Astrocyte (in vitro differentiated cells and primary cell): ENCODE measurements around the gene C5. TPM values are rescaled to one million over a fixed set of nuclear protein-coding genes. Genes with fewer than 3 reads are reported as not detected.
"Not testable (repeated sequence)": the region's sequence is repeated elsewhere in the genome, so short reads cannot be mapped to it uniquely, and the experiment has no call there.

Experiments used
- DNase-seq: peaks from one replicate; pipeline ENCODE4 v3.0.0-alpha.2; 2010; ENCODE audit warnings: low read depth
- FAIRE-seq: peaks from 2 replicates; lab custom pipeline; 2011; peaks lifted over from hg19 to GRCh38; lab: Jason Lieb, UNC
- H2AFZ ChIP-seq: 2 replicates; pipeline ENCODE4 v1.6.0; 2012; ENCODE audit warnings: low read depth, low read length, inconsistent platforms
- H3K27ac ChIP-seq: 2 replicates; pipeline ENCODE4 v1.5.1; 2011; ENCODE audit warnings: low read depth, low read length, inconsistent platforms
- H3K27me3 ChIP-seq: 2 replicates; pipeline ENCODE4 v1.6.0; 2011; ENCODE audit warnings: low read length, inconsistent platforms; ENCODE audit not compliant: insufficient read depth
- H3K36me3 ChIP-seq: 2 replicates; pipeline ENCODE4 v1.5.1; 2011; ENCODE audit warnings: low read length, inconsistent platforms; ENCODE audit not compliant: insufficient read depth
- H3K4me1 ChIP-seq: 2 replicates; pipeline ENCODE4 v1.5.1; 2011; ENCODE audit warnings: low read length, inconsistent platforms; ENCODE audit not compliant: insufficient read depth
- H3K4me2 ChIP-seq: 2 replicates; pipeline ENCODE4 v1.6.0; 2012; ENCODE audit warnings: low read length, inconsistent platforms
- H3K4me3 ChIP-seq: 2 replicates; pipeline ENCODE4 v1.5.1; 2011; ENCODE audit warnings: low read depth, mild to moderate bottlenecking, low read length, inconsistent platforms; ENCODE audit not compliant: insufficient read depth
- H3K79me2 ChIP-seq: 2 replicates; pipeline ENCODE4 v1.6.0; 2012; ENCODE audit warnings: mild to moderate bottlenecking, low read length, inconsistent platforms; ENCODE audit not compliant: insufficient read depth
- H3K9ac ChIP-seq: 2 replicates; pipeline ENCODE4 v1.6.0; 2012; ENCODE audit warnings: mild to moderate bottlenecking, low read length, inconsistent platforms
- H3K9me3 ChIP-seq: 2 replicates; pipeline ENCODE4 v1.5.1; 2012; ENCODE audit warnings: low read depth, mild to moderate bottlenecking, low read length, inconsistent platforms; ENCODE audit not compliant: insufficient read depth
- H4K20me1 ChIP-seq: 2 replicates; pipeline ENCODE4 v1.6.0; 2012; ENCODE audit warnings: low read length, inconsistent platforms; ENCODE audit not compliant: insufficient read depth
- H3K27ac Mint-ChIP-seq: one replicate; pipeline ENCODE4 v1.8.0; 2021; ENCODE audit warnings: mild to moderate bottlenecking, mixed read lengths; ENCODE audit not compliant: unreplicated experiment
- H3K27me3 Mint-ChIP-seq: one replicate; pipeline ENCODE4 v1.8.0; 2021; ENCODE audit warnings: low read depth, mixed read lengths; ENCODE audit not compliant: unreplicated experiment
- H3K36me3 Mint-ChIP-seq: one replicate; pipeline ENCODE4 v1.8.0; 2021; ENCODE audit warnings: low read depth, mixed read lengths; ENCODE audit not compliant: unreplicated experiment
- H3K4me1 Mint-ChIP-seq: one replicate; pipeline ENCODE4 v1.8.0; 2021; ENCODE audit warnings: low read depth, mixed read lengths; ENCODE audit not compliant: unreplicated experiment
- H3K4me3 Mint-ChIP-seq: one replicate; pipeline ENCODE4 v1.8.0; 2021; ENCODE audit warnings: mild to moderate bottlenecking, moderate library complexity, mixed read lengths; ENCODE audit not compliant: unreplicated experiment
- H3K9me3 Mint-ChIP-seq: one replicate; pipeline ENCODE4 v1.8.0; 2021; ENCODE audit warnings: mild to moderate bottlenecking, mixed read lengths; ENCODE audit not compliant: unreplicated experiment
- EZH2 ChIP-seq: IDR thresholded peaks from 2 replicates; pipeline ENCODE4 v1.6.1; 2012; ENCODE audit warnings: mild to moderate bottlenecking, low read length, inconsistent platforms; ENCODE audit not compliant: insufficient read depth
- total RNA-seq: library from RNA; stranded (reverse); gene quantifications from 2 replicates; pipeline ENCODE4 v1.2.1, GENCODE V29; 2021
- TF ChIP-seq, protein P1 (sequence below): IDR thresholded peaks from 2 replicates; pipeline ENCODE4 v1.5.1; 2011; ENCODE audit warnings: low read depth, mild to moderate bottlenecking, inconsistent platforms, low read length, moderate library complexity; ENCODE audit not compliant: insufficient read depth

Gene C5
- total RNA-seq, 1 donor from 2014 or later: 1.1 TPM

DNA sequence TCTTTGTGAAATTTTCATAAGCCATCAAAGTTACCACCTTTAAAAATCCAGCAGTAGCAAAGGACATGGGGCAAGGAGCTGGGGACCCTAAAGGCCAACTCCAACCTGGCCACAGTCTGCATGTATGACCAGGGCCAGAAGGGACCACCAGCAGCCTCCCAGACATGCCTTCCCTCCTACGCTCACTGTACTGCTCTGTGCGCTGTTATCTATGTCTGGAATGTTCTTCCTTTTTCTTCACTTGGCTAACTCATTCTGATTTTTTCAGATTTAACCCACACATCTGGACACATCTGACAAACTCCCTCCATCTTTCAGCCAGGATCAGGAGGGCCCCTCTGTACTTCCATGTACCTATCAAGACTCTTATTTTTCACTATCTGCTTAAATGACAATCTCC lies 75.9 kb downstream of the C5 start:
- Mint-ChIP-seq H3K4me3 (no peak overlapping the region), H3K36me3 (no peaks in the 10 kb centered on the region), H3K27ac (peak overlapping the region; percentile 2), H3K9me3 (no peaks in the 10 kb centered on the region), H3K27me3 (peaks cover 7% of the 10 kb centered on the region), H3K4me1 (peaks cover 9% of the 10 kb centered on the region)
- no peaks in the 10 kb centered on the region for H3K36me3 ChIP-seq
- no peaks in the 10 kb centered on the region for H3K27me3 ChIP-seq
- H3K9ac ChIP-seq: no peak overlapping the region
- H3K4me2 ChIP-seq: no peak overlapping the region
- DNase-seq (no peak), FAIRE-seq (no peak)
- no peaks in the 10 kb centered on the region for H3K9me3 ChIP-seq
- TF ChIP-seq EZH2: no peak
- TF ChIP-seq, protein P1, sequence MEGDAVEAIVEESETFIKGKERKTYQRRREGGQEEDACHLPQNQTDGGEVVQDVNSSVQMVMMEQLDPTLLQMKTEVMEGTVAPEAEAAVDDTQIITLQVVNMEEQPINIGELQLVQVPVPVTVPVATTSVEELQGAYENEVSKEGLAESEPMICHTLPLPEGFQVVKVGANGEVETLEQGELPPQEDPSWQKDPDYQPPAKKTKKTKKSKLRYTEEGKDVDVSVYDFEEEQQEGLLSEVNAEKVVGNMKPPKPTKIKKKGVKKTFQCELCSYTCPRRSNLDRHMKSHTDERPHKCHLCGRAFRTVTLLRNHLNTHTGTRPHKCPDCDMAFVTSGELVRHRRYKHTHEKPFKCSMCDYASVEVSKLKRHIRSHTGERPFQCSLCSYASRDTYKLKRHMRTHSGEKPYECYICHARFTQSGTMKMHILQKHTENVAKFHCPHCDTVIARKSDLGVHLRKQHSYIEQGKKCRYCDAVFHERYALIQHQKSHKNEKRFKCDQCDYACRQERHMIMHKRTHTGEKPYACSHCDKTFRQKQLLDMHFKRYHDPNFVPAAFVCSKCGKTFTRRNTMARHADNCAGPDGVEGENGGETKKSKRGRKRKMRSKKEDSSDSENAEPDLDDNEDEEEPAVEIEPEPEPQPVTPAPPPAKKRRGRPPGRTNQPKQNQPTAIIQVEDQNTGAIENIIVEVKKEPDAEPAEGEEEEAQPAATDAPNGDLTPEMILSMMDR: no peak
- H3K4me3 ChIP-seq: no peak overlapping the region
- H3K79me2 ChIP-seq: no peaks in the 10 kb centered on the region
- H4K20me1 ChIP-seq: no peaks in the 10 kb centered on the region
- no peak overlapping the region for H2AFZ ChIP-seq
- H3K27ac ChIP-seq: no peak overlapping the region
- H3K4me1 ChIP-seq: no peaks in the 10 kb centered on the region

DNA sequence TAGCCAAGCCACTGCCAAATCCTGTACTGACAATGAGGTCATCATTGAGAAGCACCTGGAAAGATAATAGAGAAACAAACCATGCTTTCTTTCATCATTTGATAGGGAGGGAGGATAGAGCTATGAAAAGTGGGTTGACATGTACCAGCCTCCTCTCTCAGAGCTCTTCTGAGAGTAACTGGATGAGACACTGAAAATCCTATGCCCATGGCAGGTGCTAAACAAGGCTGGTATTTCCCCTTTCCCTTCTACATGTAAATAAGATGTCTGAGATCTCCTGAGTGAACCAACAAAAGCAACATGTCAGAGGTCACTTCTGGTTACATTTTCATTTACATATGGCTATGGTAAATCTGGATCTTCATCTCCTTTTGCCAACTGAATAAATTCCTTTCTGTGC lies 78.1 kb downstream of the C5 start:
- Mint-ChIP-seq H3K27ac (no peak overlapping the region), H3K9me3 (no peaks in the 10 kb centered on the region), H3K36me3 (no peaks in the 10 kb centered on the region), H3K27me3 (peaks cover 3% of the 10 kb centered on the region), H3K4me1 (peaks cover 9% of the 10 kb centered on the region), H3K4me3 (no peak overlapping the region)
- H3K79me2 ChIP-seq: no peaks in the 10 kb centered on the region
- no peak overlapping the region for H3K27ac ChIP-seq
- H2AFZ ChIP-seq: no peak overlapping the region
- TF ChIP-seq, protein P1: no peak
- no peak for TF ChIP-seq EZH2
- no peak overlapping the region for H3K4me3 ChIP-seq
- no peak for DNase-seq
- no peak for FAIRE-seq
- H3K9me3 ChIP-seq: no peaks in the 10 kb centered on the region
- no peaks in the 10 kb centered on the region for H3K27me3 ChIP-seq
- no peaks in the 10 kb centered on the region for H3K36me3 ChIP-seq
- no peak overlapping the region for H3K9ac ChIP-seq
- H3K4me2 ChIP-seq: no peak overlapping the region
- no peaks in the 10 kb centered on the region for H4K20me1 ChIP-seq
- no peaks in the 10 kb centered on the region for H3K4me1 ChIP-seq

DNA sequence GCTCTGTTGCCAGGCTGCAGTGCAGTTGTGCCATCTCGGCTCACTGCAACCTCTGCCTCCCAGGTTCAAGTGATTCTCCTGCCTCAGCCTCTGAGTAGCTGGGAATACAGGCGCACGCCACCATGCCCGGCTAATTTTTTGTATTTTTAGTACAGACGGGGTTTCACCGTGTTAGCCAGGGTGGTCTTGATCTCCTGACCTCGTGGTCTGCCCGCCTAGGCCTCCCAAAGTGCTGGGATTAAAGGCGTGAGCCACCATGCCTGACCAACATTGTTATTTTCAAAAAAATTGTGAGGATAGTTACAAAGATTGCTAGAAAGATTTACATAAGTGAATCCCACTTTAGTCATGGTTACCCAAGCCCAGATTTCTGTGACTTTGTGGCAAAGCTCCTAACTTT lies 78.6 kb downstream of the C5 start:
- H3K4me3 ChIP-seq, H3K9me3 Mint-ChIP-seq, H3K27ac Mint-ChIP-seq, H4K20me1 ChIP-seq, FAIRE-seq, H3K79me2 ChIP-seq, H2AFZ ChIP-seq, DNase-seq, H3K27me3 ChIP-seq, H3K36me3 Mint-ChIP-seq, H3K4me2 ChIP-seq, H3K4me1 Mint-ChIP-seq, H3K4me1 ChIP-seq, H3K36me3 ChIP-seq, H3K4me3 Mint-ChIP-seq, H3K27ac ChIP-seq, H3K9me3 ChIP-seq, H3K27me3 Mint-ChIP-seq, H3K9ac ChIP-seq: not testable (repeated sequence)
